PC-3 (cell line): ENCODE data around the gene TSC22D3.

ENCODE experiments used
- CTCF ChIP-seq: fragments of 300-600 bp; sonication (generic); conservative IDR thresholded peaks from 2 replicates; pipeline ENCODE4 v1.5.1; 2017; ENCODE audit warnings: antibody characterized with exemption, low read depth, mild to moderate bottlenecking, low read length
- EZH2 ChIP-seq: fragments of 300-600 bp; sonication (generic); IDR thresholded peaks from one replicate; pipeline ENCODE4 v1.6.1; 2017; ENCODE audit warnings: antibody characterized with exemption, mild to moderate bottlenecking, low read length; ENCODE audit not compliant: unreplicated experiment

- no peak for TF ChIP-seq CTCF
- no peak for TF ChIP-seq EZH2
Observed at GRCh38 chrX:107731831-107732502, 43.6 kb downstream of the TSC22D3 start.
